CD4-positive, alpha-beta memory T cell (primary cell): ENCODE results near the gene WDR74. TPM values are rescaled to one million over a fixed set of nuclear protein-coding genes. Genes with fewer than 3 reads are reported as not detected.
A peak's percentile ranks its signal among the peaks of the same experiment; 100 is the strongest.
"Not testable (repeated sequence)": the region's sequence is repeated elsewhere in the genome, so short reads cannot be mapped to it uniquely, and the experiment has no call there.

Source experiments
- CTCF ChIA-PET: fragments of 350-600 bp; sonication (Branson Sonifier 250); formaldehyde crosslinking; loops from one replicate; lab custom pipeline; 2021; ENCODE audit warnings: inconsistent platforms; ENCODE audit not compliant: partially characterized antibody; lab: Charles Lee
- POLR2A ChIA-PET: fragments of 350-600 bp; sonication (Branson Sonifier 250); formaldehyde crosslinking; loops from one replicate; lab custom pipeline; 2021; ENCODE audit not compliant: partially characterized antibody; lab: Charles Lee
- DNase-seq, 5 donors: peaks; one replicate each; pipeline versions ENCODE4 v3.0.0 to v3.0.0-alpha.2; 2020 to 2022; ENCODE audit warnings: mixed read lengths in 1 of 5
- H3K27ac ChIP-seq: one replicate; pipeline ENCODE4 v1.7.0; 2013; ENCODE audit warnings: low read depth, low read length
- H3K27me3 ChIP-seq: 2 replicates; pipeline ENCODE4 v1.7.0; 2013; ENCODE audit warnings: mild to moderate bottlenecking, low read length, moderate library complexity; ENCODE audit not compliant: insufficient read depth
- H3K36me3 ChIP-seq: 2 replicates; pipeline ENCODE4 v1.7.0; 2013; ENCODE audit warnings: mild to moderate bottlenecking, low read length, moderate library complexity; ENCODE audit not compliant: insufficient read depth
- H3K4me1 ChIP-seq: 2 replicates; pipeline ENCODE4 v1.7.0; 2013; ENCODE audit warnings: mild to moderate bottlenecking, low read length, moderate library complexity; ENCODE audit not compliant: insufficient read depth
- H3K4me3 ChIP-seq, 2 donors: one replicate each; pipeline ENCODE4 v1.7.0; 2013; ENCODE audit warnings: low read length in 2 of 2, mild to moderate bottlenecking in 1 of 2
- H3K9me3 ChIP-seq, 2 donors: one replicate each; pipeline ENCODE4 v1.7.0; 2013; ENCODE audit warnings: low read length in 2 of 2, control low read depth in 1 of 2; ENCODE audit not compliant: control insufficient read depth in 1 of 2
- H3K27ac Mint-ChIP-seq, 7 donors: one replicate each; pipeline ENCODE4 v1.8.0; 2020 to 2021; ENCODE audit warnings: mixed read lengths in 7 of 7, mild to moderate bottlenecking in 6 of 7, inconsistent platforms in 3 of 7, moderate library complexity in 3 of 7
- H3K27me3 Mint-ChIP-seq, 2 donors: one replicate each; pipeline ENCODE4 v1.8.0; 2020 to 2021; ENCODE audit warnings: mixed read lengths in 2 of 2
- H3K36me3 Mint-ChIP-seq, 2 donors: one replicate each; pipeline ENCODE4 v1.8.0; 2020 to 2021; ENCODE audit warnings: mixed read lengths in 2 of 2, inconsistent platforms in 1 of 2, mild to moderate bottlenecking in 1 of 2
- H3K4me1 Mint-ChIP-seq, 4 donors: one replicate each; pipeline ENCODE4 v1.8.0; 2020 to 2021; ENCODE audit warnings: mixed read lengths in 4 of 4, mild to moderate bottlenecking in 1 of 4
- H3K4me3 Mint-ChIP-seq, 8 donors: one replicate each; pipeline ENCODE4 v1.8.0; 2020 to 2021; ENCODE audit warnings: mixed read lengths in 8 of 8, mild to moderate bottlenecking in 7 of 8, moderate library complexity in 6 of 8, inconsistent platforms in 3 of 8
- H3K9me3 Mint-ChIP-seq, 8 donors: one replicate each; pipeline ENCODE4 v1.8.0; 2020 to 2021; ENCODE audit warnings: mixed read lengths in 8 of 8, mild to moderate bottlenecking in 5 of 8, inconsistent platforms in 3 of 8, moderate library complexity in 1 of 8
- intact Hi-C: fragments of 100-400 bp; cut with micrococcal nuclease; formaldehyde crosslinking; loops from one replicate; pipeline ENCODE4 v1.15.1; 2023
- polyA plus RNA-seq, 2 donors: library from polyadenylated mRNA; unstranded; fragments of 300-500 nt; fragmentation: Illumina TruSeq; gene quantifications; one replicate each; pipeline ENCODE4 v1.2.3, GENCODE V29; 2021
- total RNA-seq, 2 experiments: library from RNA; stranded (reverse); gene quantifications; one replicate each; pipeline ENCODE4 v1.2.3, GENCODE V29; 2021

Gene WDR74
- total and polyA plus RNA-seq, 4 experiments from 2014 or later = 33.9 to 82.2 (median 65.0) TPM

GRCh38 chr11:62850911-62851806, 11.8 kb upstream of the WDR74 start:
- CTCF ChIA-PET = interaction anchor here (1.0 kb wide), 1 partner anchor 308 kb away, joined by 3 read pairs; no protein-coding TSS in a partner anchor
- Histone ChIP-seq H3K4me3 (no peak overlapping the region), H3K9me3 (no peaks in the 10 kb centered on the region), H3K27me3 (no peaks in the 10 kb centered on the region), H3K36me3 (peaks cover 33% of the 10 kb centered on the region), H3K4me1 (peaks cover 41% of the 10 kb centered on the region), H3K27ac (no peak overlapping the region)
- peak overlapping the region in 4 of 8 donors; percentile 6 to 69 (median 36) for H3K4me3 Mint-ChIP-seq
- H3K27me3 Mint-ChIP-seq = no peaks in the 10 kb centered on the region
- H3K36me3 Mint-ChIP-seq = peaks cover 33 to 50% of the 10 kb centered on the region in 2 donors
- POLR2A ChIA-PET = interaction anchor here (0.6 to 10.3 kb wide), 14 partner anchors 8 to 294 kb away, joined by 3 to 667 read pairs (median 5); partner anchors contain the start of genes EEF1G, HNRNPUL2, LBHD1 and SLC3A2
- intact Hi-C loops = loop anchor here (10.0 kb wide), 1 partner anchor 296 kb away; no protein-coding TSS in a partner anchor
- H3K9me3 Mint-ChIP-seq = peaks cover 0 to 8% (median 0%) of the 10 kb centered on the region in 8 donors
- DNase-seq = no peak
- H3K27ac Mint-ChIP-seq = peak overlapping the region; percentile 59 to 93 (median 85)
- H3K4me1 Mint-ChIP-seq = peaks cover 38 to 62% (median 47%) of the 10 kb centered on the region in 4 donors

GRCh38 chr11:62847767-62848314, 8.5 kb upstream of the WDR74 start:
- Mint-ChIP-seq H3K4me1 (peaks cover 12 to 34% (median 22%) of the 10 kb centered on the region in 4 donors), H3K27ac (peak overlapping the region in 3 of 7 donors; percentile 3 to 68 (median 35)), H3K4me3 (no peak overlapping the region), H3K27me3 (no peaks in the 10 kb centered on the region), H3K9me3 (peaks cover 0 to 2% (median 0%) of the 10 kb centered on the region in 8 donors), H3K36me3 (peaks cover 12 to 17% of the 10 kb centered on the region in 2 donors)
- intact Hi-C loops = no loop called here
- Histone ChIP-seq H3K4me3 (no peak overlapping the region), H3K27me3 (no peaks in the 10 kb centered on the region), H3K27ac (no peak overlapping the region), H3K9me3 (no peaks in the 10 kb centered on the region), H3K4me1 (peaks cover 18% of the 10 kb centered on the region), H3K36me3 (peaks cover 16% of the 10 kb centered on the region)
- no peak for DNase-seq
- ChIA-PET CTCF (no interaction called here), POLR2A (interaction anchor here (1.5 to 10.2 kb wide), 3 partner anchors 6 to 35 kb away, joined by 4 to 667 read pairs (median 138); partner anchors contain the start of genes SLC3A2 and WDR74)

GRCh38 chr11:62846177-62846576, 6.8 kb upstream of the WDR74 start:
- Mint-ChIP-seq H3K4me3 (no peak overlapping the region), H3K36me3 (peaks cover 0 to under 1% of the 10 kb centered on the region in 2 donors), H3K9me3 (peaks cover 0 to 2% (median 0%) of the 10 kb centered on the region in 8 donors), H3K27ac (no peak overlapping the region), H3K4me1 (peaks cover 0 to 18% (median 10%) of the 10 kb centered on the region in 4 donors), H3K27me3 (no peaks in the 10 kb centered on the region)
- Histone ChIP-seq H3K4me1 (peaks cover 13% of the 10 kb centered on the region), H3K27me3 (no peaks in the 10 kb centered on the region), H3K9me3 (no peaks in the 10 kb centered on the region), H3K4me3 (no peak overlapping the region), H3K27ac (no peak overlapping the region), H3K36me3 (no peaks in the 10 kb centered on the region)
- ChIA-PET POLR2A (interaction anchor here (1.6 to 9.7 kb wide), 2 partner anchors 7 to 15 kb away, joined by 5 to 667 read pairs; partner anchors contain the start of gene STX5), CTCF (interaction anchor here (1.0 kb wide), 1 partner anchor 60 kb away, joined by 3 read pairs; no protein-coding TSS in a partner anchor)
- DNase-seq = no peak
- intact Hi-C loops = no loop called here

- H3K9me3 ChIP-seq = no peaks in the 10 kb centered on the region
- intact Hi-C loops = no loop called here
- peaks cover 2 to 20% (median 14%) of the 10 kb centered on the region in 4 donors for H3K4me1 Mint-ChIP-seq
- H3K9me3 Mint-ChIP-seq = peaks cover 0 to 7% (median 0%) of the 10 kb centered on the region in 8 donors
- no peak overlapping the region for H3K4me3 ChIP-seq
- peak overlapping the region in 1 of 7 donors; percentile 41 for H3K27ac Mint-ChIP-seq
- H3K4me3 Mint-ChIP-seq = peak overlapping the region in 1 of 8 donors; percentile 59
- ChIA-PET CTCF (no interaction called here), POLR2A (interaction anchor here (0.6 to 13.8 kb wide), 6 partner anchors 9 to 179 kb away, joined by 3 to 801 read pairs (median 95); partner anchors contain the start of genes C11orf98, CSKMT, NXF1 and SLC3A2)
- H3K27me3 ChIP-seq = no peaks in the 10 kb centered on the region
- no peaks in the 10 kb centered on the region for H3K36me3 ChIP-seq
- peaks cover 0 to 7% of the 10 kb centered on the region in 2 donors for H3K36me3 Mint-ChIP-seq
- peaks cover 14% of the 10 kb centered on the region for H3K4me1 ChIP-seq
- no peak for DNase-seq
- H3K27ac ChIP-seq = no peak overlapping the region
- no peaks in the 10 kb centered on the region for H3K27me3 Mint-ChIP-seq
Measured at GRCh38 chr11:62844154-62844553, 4.8 kb upstream of the WDR74 start.

- H3K27me3 ChIP-seq = no peaks in the 10 kb centered on the region
- H3K9me3 Mint-ChIP-seq = peaks cover 0 to 7% (median 0%) of the 10 kb centered on the region in 8 donors
- peak overlapping the region in 1 of 8 donors; percentile 59 for H3K4me3 Mint-ChIP-seq
- no peaks in the 10 kb centered on the region for H3K9me3 ChIP-seq
- H3K27ac Mint-ChIP-seq = peak overlapping the region in 3 of 7 donors; percentile 19 to 69 (median 46)
- peaks cover 0 to 10% of the 10 kb centered on the region in 2 donors for H3K36me3 Mint-ChIP-seq
- no peak overlapping the region for H3K4me3 ChIP-seq
- ChIA-PET CTCF (interaction anchor here (0.8 kb wide), 1 partner anchor 19 kb away, joined by 4 read pairs; no protein-coding TSS in a partner anchor), POLR2A (interaction anchor here (0.6 to 13.8 kb wide), 14 partner anchors 10 to 292 kb away, joined by 3 to 801 read pairs (median 4); partner anchors contain the start of genes C11orf98, CSKMT, HNRNPUL2 and NXF1)
- peaks cover 21% of the 10 kb centered on the region for H3K4me1 ChIP-seq
- H3K4me1 Mint-ChIP-seq = peaks cover 6 to 27% (median 16%) of the 10 kb centered on the region in 4 donors
- H3K27me3 Mint-ChIP-seq = no peaks in the 10 kb centered on the region
- no peak overlapping the region for H3K27ac ChIP-seq
- H3K36me3 ChIP-seq = no peaks in the 10 kb centered on the region
- intact Hi-C loops = no loop called here
- DNase-seq = no peak
Measured at GRCh38 chr11:62843466-62843865, 4.1 kb upstream of the WDR74 start.

- CTCF ChIA-PET = interaction anchor here (0.8 to 1.0 kb wide), 4 partner anchors 11 to 56 kb away, joined by 3 to 4 read pairs (median 4); no protein-coding TSS in a partner anchor
- H3K27ac ChIP-seq = peak overlapping the region; percentile 98
- not testable (repeated sequence) for H3K27ac Mint-ChIP-seq
Measured at GRCh38 chr11:62842891-62843290, 3.5 kb upstream of the WDR74 start.

More at GRCh38 chr11:62842891-62843290, 3.5 kb upstream of the WDR74 start:
- H3K4me3 Mint-ChIP-seq, DNase-seq, H3K27me3 Mint-ChIP-seq, H3K9me3 ChIP-seq, H3K9me3 Mint-ChIP-seq, H3K36me3 ChIP-seq, H3K27me3 ChIP-seq: not testable (repeated sequence)
- H3K4me1 Mint-ChIP-seq = peaks cover 6 to 27% (median 16%) of the 10 kb centered on the region in 4 donors
- Histone ChIP-seq H3K4me3 (peak overlapping the region in 1 of 2 donors; percentile 86), H3K4me1 (peaks cover 27% of the 10 kb centered on the region)
- POLR2A ChIA-PET = interaction anchor here (0.7 to 13.8 kb wide), 21 partner anchors 10 to 291 kb away, joined by 3 to 801 read pairs (median 4); partner anchors contain the start of genes HNRNPUL2, INTS5, MTA2 and NXF1
- intact Hi-C loops = loop anchor here (1.0 kb wide), 1 partner anchor 12 kb away; no protein-coding TSS in a partner anchor
- H3K36me3 Mint-ChIP-seq = peaks cover 0 to 10% of the 10 kb centered on the region in 2 donors
